CD4-positive, alpha-beta T cell treated with Interleukin-12 subunit alpha and Interleukin-12 subunit beta, for 1 hour (primary cell): ENCODE results near the gene PHRF1.

Source experiments
- DNase-seq: peaks from one replicate; pipeline ENCODE4 v3.0.0-alpha.2; 2020

The PHRF1 gene

DNA sequence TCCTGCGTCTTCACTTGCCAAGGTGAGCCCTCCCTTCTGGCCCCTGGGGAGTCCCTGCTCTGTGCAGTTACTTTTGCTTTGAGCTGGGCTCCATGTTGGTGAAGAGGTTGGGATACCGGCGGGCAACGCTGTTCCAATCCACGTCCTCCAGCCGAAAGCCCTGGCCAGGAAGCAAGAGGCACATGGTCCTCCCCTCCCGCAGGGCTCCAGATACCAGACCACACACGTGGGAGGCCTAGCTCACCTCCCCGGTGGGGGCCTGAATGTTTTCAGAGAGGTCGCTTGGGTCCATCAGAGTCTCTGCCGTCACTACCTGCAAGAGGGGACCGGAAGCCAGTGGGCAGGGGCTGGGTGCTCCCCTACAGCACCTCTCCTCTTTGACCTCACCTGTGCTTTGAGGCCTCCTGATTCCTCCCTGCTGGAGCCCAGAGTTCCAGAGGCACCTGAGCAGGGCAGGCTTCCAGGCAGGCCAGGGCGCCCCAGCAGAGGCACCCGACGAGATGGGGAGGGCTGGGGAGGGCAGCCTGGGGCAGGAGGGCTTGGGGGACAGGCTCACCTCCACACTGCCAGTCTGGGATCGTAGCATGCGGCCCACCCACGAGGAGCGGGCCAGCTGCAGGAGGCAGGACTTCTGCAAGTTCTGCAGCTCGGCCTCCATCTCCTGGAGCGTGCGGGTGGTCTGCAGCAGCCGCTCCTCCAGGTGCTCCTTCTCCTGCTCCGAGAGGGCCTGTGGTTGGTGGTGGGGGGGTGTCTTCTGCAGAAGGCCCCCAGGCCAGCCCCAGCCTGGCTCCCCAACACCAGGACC, 18.7 kb upstream of the PHRF1 start:
- DNase-seq = no peak

DNA sequence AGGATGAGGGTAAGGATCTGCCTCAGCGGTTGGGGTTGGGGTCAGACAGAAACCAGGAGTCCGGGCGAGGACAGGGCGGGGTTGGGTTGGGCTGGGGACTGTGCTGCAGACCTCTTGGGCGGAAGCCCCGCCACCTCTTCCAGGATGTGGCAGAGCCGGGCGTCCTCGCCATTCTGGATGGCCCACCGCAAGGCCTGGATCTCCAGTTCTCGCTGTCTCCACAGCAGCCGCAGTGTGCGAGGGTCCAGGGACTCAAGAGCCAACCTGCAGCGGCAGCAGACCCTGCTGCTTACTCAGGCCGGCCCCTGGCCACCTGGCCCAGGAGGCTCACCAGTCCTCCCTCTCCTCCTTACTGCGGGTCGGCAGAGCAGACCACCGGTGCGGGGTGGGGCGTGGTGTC, 17.8 kb upstream of the PHRF1 start:
- DNase-seq = no peak

DNA sequence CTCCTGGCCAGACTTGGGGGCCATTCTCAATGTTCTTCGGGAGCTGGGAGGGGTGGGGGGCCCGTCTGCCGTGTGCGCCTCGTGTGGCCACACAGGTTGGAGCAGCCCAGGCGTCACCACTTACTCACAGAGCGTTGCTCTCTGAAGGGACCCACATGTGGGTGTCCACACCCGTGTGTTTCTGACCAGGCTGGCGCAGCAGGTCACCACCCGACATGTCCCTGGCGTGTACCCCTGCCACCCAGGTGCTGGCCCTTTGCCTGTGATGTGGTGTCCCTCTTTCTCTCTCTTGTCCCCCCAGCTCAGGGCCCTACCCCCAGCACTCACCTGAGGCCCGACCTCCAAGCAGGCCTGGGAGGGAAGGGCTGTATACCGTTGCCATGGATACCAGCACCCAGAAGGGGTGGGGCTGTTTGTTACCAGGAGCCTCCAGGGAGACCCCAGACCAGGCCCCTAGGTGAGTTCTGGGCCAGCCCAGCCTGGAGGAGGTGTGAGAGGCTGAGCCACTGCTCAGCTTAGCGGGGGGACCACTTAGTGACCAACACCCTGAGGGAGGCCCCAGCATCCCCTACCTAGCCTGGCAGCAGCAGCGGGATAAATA, 17.1 kb upstream of the PHRF1 start:
- DNase-seq = no peak

DNA sequence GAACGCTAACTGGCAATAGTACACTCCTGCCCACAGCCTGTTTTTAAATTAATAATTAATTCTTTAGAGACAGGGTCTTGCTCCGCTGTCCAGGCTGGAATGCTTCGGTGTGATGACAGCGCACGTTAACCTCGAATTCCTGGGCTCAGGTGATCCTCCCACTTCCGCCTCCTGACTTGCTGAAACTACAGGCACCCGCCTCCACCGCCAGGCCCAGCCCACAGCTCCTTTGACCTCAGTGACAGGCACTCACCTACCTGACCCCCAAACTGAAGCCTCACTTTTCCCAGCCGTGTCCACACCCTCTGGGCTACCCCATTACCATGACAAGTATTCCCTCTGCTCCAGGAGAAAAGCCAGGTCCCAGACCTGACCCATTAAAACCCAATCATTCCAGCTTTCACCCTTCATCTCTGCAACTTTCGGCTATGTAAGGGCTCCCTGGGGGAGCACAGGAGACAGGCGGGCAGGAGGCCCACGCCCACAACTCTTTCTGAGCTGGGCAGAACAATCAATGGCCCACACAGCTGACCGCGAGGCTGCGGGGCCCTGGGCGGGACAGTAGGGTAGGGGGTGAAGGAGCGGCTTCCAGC, 16.5 kb upstream of the PHRF1 start:
- no peak for DNase-seq

DNA sequence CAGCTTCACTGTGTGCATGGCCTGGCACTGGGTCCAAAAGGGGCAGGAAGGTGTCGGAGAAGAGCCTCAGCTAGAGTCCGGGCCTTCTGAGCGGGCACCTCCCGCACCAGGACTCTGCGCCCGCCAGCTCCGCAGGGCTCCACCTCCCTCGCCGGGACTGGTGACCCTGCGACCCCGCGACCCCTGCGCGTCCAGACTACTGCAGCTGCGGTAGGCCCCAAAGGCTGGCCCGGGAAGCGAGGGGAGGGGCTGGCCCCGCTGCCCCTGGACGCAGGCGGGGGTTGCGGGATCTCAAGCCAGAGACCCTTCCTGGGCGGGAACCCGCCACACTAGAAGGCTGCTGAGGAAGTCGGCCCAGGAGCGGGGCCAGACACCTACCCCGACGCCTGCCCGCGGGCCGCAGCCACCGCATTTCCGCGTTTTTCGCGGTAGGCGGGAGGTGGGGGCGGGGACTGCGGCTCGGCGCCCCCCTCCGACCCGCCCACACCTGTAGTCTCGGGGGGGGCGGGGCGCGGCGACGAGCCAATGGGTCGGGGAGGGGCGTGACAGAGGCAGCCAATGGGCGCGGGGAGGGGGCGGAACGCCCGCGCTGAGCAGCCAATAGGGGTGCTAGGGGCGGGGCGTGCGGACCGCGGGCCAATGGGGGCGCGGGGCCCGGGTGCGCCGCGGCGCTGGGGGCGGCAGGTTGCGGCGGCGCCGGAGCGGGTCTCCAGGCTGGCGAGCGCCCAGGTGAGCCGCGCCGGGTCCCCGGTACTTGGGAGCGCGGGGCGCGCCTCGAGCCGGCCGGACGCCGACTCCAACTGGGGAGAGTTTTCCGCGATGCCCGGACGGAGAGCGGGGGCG, 15.7 kb upstream of the PHRF1 start, which contains the start of the genes LMNTD2 and RASSF7:
LMNTD2 (minus strand) TSS at position 434 of the 843 bp plus-strand sequence; CDS start at position 412, 22 bp downstream.
RASSF7 (plus strand) TSS at position 666 of the 843 bp plus-strand sequence. CDS start 799 bp downstream, outside the sequence.
- DNase-seq = peak; percentile 96

DNA sequence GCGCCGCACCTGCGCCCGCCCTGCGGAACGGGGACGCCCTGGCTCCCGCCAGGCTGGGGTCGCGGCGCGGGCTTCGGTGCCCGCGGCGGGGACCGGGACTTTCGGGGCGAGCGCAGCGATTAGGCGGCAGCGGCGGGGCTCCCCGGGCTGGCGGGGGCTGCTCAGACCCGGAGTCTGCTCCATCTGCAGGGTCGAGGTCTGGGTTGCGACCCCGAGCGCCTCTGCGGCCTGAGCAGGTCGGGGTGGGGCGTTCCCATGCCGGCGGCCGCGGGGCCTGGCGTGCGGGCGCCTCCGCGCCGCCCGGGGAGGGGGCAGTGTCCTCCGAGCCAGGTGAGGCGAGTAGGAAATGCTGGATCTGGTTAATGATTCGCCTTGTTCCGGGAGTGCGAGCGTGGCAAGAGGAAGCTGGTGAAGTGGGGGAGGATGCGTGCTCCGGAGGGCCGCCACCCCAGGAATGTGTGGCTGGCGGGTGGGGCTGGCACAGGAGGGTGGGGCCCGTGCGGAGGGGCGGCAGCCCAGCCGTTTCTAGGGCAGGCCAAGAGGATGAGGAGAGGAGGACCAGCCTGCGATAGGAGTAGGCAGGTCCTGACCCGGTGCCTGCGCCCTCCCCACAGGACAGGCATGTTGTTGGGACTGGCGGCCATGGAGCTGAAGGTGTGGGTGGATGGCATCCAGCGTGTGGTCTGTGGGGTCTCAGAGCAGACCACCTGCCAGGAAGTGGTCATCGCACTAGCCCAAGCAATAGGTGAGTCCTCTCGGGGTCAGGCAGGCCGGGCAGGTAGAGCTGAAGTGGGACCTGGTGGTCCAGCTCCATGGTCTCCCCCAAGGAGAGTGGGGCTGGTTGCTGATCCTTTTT, 14.9 kb upstream of the PHRF1 start:
- no peak for DNase-seq

DNA sequence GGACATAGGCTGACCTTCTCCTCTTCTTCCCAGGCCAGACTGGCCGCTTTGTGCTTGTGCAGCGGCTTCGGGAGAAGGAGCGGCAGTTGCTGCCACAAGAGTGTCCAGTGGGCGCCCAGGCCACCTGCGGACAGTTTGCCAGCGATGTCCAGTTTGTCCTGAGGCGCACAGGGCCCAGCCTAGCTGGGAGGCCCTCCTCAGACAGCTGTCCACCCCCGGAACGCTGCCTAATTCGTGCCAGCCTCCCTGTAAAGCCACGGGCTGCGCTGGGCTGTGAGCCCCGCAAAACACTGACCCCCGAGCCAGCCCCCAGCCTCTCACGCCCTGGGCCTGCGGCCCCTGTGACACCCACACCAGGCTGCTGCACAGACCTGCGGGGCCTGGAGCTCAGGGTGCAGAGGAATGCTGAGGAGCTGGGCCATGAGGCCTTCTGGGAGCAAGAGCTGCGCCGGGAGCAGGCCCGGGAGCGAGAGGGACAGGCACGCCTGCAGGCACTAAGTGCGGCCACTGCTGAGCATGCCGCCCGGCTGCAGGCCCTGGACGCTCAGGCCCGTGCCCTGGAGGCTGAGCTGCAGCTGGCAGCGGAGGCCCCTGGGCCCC, 14.1 kb upstream of the PHRF1 start:
- no peak for DNase-seq

DNA sequence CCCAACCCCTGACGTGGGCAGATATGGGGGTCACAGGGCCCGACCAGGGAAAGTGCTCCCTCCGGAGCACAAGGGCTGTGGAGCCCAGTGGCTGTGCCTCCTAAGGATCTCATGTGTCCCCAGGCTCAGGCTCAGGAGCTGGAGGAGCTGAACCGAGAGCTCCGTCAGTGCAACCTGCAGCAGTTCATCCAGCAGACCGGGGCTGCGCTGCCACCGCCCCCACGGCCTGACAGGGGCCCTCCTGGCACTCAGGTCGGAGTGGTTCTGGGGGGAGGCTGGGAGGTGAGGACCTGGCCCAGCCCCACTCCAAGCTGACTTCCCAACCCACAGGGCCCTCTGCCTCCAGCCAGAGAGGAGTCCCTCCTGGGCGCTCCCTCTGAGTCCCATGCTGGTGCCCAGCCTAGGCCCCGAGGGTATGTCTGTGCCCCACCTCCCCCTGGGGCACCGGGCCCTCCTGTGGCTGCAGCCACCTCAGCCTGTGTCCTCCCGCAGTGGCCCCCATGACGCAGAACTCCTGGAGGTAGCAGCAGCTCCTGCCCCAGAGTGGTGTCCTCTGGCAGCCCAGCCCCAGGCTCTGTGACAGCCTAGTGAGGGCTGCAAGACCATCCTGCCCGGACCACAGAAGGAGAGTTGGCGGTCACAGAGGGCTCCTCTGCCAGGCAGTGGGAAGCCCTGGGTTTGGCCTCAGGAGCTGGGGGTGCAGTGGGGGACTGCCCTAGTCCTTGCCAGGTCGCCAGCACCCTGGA, 13.0 kb upstream of the PHRF1 start:
- no peak for DNase-seq

DNA sequence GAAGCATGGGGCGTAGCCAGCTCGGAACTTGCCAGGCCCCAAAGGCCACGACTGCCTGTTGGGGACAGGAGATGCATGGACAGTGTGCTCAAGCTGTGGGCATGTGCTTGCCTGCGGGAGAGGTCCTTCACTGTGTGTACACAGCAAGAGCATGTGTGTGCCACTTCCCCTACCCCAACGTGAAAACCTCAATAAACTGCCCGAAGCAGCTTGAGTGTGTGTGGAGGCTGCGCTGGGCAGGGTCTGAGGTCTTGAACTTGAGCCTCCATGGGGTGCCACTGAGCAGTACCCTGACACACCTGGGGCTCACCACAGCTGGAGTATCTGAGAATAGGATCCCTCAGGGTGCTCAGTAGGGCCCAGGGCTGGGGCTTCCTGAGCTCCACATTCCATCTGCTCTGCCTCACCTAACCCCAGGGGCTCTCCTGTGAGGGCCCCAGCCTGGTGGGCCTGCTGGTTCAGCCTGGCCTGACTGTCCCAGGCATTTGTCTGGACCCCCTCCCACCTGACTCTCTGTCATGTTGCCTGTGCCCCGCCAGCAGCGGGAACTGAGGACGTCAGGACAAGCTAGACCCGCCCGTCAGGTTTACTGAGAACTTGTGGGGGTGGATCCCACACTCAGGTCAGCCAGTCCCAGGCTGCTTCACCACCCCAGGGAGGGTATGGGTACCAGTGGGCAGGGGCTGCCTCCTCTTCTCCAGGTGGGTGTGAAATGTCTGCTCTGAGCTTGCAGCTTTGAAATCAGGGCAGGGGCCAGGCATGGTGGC, 12.3 kb upstream of the PHRF1 start:
- DNase-seq = no peak

DNA sequence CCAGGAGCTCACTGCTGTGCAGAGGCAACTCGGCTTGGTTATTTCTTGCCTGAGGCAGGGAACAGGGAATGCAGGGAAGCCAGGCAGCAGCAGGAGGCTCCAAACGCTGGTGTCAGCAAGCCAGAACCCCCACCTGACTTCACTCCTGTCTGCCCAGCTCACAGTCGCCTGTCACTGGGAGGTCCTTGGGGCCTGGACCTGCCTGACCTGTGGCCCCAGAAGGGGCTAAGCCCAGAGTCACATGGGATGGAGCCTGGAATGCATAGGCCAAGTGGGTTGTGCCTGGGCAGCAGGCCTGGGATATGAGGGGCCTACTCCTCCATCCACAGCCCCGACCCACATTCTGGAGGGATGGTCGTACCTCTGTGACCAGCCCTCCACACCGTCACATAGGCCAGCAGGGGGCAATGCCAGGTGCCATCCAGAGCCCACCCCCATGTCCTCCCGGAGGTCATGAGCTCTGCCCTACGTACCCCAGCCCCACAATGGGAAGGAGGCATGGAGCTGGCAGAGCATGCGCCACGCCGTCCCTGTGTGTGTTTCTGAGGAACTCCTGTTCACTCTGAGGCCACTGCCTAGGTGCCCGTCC, 10.3 kb upstream of the PHRF1 start:
- no peak for DNase-seq

DNA sequence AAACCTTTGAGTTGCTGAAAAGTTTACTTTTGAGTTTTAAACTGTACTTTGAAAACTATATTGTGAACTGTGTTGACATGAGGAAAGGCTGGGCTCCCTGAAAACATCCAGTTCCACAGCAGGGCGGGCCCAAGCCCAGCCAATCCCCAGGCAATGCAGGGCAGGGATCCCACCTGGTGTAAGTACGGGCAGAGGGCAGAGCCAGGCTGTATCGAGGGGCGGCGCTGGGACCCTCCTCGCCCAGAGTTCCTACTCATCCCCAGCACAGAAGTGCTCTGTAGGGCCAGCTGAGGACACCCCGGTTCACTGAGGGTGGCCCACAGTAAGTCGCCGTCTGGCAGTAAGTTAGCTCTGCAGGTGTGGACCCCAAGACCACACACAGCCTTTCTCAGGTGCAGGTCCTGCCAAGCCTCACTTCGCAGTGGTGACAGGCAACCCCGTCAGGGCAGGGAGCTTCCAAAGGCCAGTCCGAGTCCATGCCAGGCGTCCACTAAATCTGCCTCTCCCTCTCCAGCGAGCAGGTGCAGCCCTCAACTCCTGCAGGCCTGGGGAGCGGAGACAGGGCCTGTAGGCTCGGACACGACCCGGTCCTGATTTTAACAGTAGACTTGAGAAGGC, 9.2 kb upstream of the PHRF1 start:
- DNase-seq = no peak

DNA sequence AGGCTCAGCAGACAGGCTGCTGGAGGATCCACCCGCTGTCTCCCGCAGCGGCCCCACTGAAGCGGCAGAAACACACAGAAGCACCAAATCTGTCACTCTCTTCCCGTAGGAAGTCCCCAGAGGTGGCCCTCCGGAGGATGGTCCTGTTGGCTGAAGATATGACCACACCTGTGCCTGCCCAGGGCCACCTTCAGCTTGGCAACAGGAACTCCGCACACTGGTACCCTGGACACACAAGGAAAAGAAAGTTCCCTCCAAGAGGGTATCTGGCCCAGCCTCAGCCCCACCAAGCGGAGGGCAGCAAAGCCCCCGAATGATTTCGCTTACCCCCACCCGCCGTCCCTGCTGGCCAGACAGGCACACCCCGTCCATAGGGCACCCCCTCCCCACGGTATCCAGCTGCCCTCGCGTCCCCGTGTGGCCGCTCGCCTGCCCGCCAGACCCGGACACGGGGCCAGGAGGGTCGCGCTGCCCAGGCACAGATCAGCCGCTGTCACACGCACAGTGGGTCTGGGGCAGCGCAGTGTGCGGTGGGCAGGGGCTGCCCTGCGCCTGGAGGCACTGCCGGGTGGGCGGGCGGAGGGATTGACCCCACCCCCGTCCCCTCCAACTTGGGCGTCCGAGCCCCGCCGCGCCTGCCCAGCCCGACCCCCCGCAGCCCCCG, 8.5 kb upstream of the PHRF1 start:
- DNase-seq = no peak

DNA sequence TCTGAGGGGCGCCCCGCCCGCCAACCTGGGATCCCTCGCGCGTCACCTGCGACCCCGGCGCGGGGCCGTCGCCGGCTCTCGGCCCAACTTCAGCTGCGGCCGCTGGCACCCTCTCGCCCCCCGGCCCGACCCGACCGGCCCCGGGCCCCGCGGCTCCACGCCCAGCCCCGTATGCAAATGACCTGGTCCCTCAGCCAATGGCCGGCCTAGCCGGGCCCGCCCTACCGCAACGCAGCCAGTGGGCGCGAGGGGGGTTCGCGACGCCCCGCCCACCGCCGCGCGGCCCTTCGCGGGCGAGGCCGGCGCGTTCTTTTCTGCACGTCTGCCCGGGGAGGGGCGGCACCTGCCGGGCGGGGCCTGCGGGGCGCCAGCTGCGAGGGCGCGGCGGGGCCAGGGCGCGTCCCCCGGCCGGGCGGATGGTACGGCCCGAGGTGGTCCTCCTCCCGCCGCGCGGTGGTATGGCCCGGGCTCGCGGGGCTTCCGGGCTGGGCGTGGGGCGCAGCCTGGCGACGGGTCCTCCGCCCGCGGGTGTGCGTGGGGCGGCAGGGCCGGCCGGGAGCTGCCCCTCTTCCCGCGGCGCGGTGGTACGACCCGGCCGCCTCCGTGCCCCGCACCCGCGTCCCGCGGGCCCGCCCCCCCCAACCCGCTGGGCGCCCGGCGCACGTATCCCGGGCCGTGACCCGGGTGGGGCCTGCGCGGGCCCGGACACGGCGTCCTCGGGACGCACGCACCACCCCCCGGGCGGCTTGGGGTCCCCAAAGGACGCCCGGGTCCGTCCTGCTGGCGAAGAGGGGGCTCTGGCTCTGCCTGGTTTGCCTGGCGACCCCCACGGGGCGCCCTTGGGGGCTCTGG, 7.7 kb upstream of the PHRF1 start:
- DNase-seq = peak; percentile 96

DNA sequence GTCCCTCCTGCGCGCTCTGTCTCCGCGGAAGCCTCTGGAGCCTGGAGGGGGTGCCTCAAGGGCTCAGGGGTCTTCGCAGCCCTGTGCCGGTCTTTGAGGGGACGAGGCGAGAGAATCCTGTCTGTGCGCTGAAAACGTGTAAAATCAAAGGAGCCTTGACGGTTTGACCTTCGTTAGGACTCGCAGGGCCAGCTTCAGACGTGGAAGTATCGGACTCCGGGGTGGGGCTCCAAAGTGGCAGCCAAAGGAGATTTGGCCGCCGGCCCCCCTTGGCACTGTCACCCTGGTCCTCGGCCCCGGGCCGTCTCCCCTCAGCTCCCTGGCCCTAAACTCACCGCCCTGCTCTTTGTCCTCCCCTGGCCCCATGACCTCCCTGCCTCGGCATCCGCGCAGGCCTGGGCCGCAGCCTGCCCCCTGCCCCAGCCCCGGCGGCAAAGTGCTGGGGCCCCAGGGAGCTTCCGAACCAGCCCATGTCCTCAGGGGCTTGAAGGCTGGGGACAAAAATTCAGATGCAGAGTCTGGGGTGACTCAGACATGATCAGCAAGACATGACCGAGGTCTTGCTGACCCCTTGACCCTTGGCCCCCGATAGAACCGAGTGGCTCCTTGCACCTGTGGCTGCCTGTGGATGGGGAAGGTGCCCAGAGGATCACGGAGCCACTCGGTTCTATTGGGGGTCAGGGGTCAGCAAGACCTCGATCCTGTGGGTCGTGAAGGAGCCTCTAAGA, 6.9 kb upstream of the PHRF1 start:
- no peak for DNase-seq

DNA sequence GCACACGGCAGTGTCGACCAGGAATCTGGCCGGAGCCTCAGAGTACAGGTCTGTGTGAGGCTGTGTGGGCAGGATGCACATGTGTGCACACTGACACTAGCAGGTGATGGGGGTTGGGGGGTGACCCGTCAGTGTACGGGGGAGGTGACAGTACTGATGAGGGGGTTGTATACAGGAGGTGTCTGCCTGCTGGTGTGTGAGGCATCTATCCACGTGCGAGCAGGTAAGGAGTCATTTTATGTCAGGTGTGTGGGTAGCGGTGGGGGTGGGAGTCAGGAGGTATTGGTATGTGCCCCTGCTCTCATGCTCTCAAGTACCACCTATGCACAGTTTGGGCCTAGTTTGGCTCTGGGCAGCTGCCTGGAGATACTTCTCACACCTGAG, 4.5 kb upstream of the PHRF1 start:
- DNase-seq = no peak

DNA sequence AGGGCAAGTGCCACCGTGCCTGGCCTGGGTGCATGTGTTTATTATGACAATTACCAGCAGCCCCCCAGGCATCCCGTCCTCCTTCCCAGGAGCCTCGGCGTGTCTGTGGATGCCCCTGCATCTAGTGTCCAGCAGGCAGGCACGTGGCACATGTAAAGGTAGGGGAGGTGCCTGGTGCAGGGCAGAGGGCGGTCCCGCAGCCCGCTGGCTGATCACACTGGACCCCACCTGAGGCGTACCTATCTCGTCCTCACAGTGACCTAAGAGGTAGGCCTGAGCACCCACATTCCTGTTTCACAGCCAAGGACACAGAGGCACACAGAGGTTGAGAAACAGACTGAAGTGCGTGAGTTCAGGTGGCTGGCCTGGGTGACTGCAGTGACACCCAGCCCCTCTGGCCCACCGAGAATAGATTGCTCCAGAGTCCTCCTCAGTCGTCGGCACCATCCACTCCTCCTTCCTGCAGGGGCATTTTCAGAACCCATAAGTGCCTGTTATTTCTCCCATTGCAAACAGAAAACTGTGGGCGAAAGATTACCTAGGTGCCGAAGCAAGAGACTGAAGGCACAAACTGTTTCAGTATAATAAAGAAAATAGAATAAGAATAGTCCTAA, 3.0 kb upstream of the PHRF1 start:
- no peak for DNase-seq
